ENCODE measurements around the gene KCNK5.

The KCNK5 gene

GRCh38 chr6:39240155-39240757 lies 11.0 kb upstream of the KCNK5 start:
- DNase-seq (ENCODE audit: low spot score), result no peak

GRCh38 chr6:39239527-39240154 lies 10.4 kb upstream of the KCNK5 start:
- no peak for DNase-seq (ENCODE audit: low spot score)

GRCh38 chr6:39236742-39237141 lies 7.5 kb upstream of the KCNK5 start:
- DNase-seq (ENCODE audit: low spot score), result no peak

GRCh38 chr6:39233333-39233732 lies 4.1 kb upstream of the KCNK5 start:
- no peak for DNase-seq (ENCODE audit: low spot score)

GRCh38 chr6:39231521-39232243 lies 2.4 kb upstream of the KCNK5 start:
- no peak for DNase-seq (ENCODE audit: low spot score)

GRCh38 chr6:39230654-39231035 lies 1.4 kb upstream of the KCNK5 start:
- DNase-seq (ENCODE audit: low spot score), result no peak

GRCh38 chr6:39228111-39228971 lies 934 bp downstream of the KCNK5 start:
- no peak for DNase-seq (ENCODE audit: low spot score)

GRCh38 chr6:39227476-39227875 lies 1.8 kb downstream of the KCNK5 start:
- no peak for DNase-seq (ENCODE audit: low spot score)

- no peak for DNase-seq (ENCODE audit: low spot score)
Measured at GRCh38 chr6:39226639-39227329, 2.5 kb downstream of the KCNK5 start.

GRCh38 chr6:39225946-39226437 lies 3.3 kb downstream of the KCNK5 start:
- no peak for DNase-seq (ENCODE audit: low spot score)

- no peak for DNase-seq (ENCODE audit: low spot score)
Measured at GRCh38 chr6:39225543-39225942, 3.7 kb downstream of the KCNK5 start.

GRCh38 chr6:39224523-39225182 lies 4.6 kb downstream of the KCNK5 start:
- no peak for DNase-seq (ENCODE audit: low spot score)

- DNase-seq (ENCODE audit: low spot score), result no peak
Measured at GRCh38 chr6:39224011-39224410, 5.3 kb downstream of the KCNK5 start.

- DNase-seq (ENCODE audit: low spot score), result no peak
Measured at GRCh38 chr6:39223555-39223954, 5.7 kb downstream of the KCNK5 start.

GRCh38 chr6:39223061-39223460 lies 6.2 kb downstream of the KCNK5 start:
- no peak for DNase-seq (ENCODE audit: low spot score)

- no peak for DNase-seq (ENCODE audit: low spot score)
Measured at GRCh38 chr6:39221779-39222641, 7.3 kb downstream of the KCNK5 start.

GRCh38 chr6:39221115-39221514 lies 8.2 kb downstream of the KCNK5 start:
- no peak for DNase-seq (ENCODE audit: low spot score)

GRCh38 chr6:39218868-39219567 lies 10.3 kb downstream of the KCNK5 start:
- no peak for DNase-seq (ENCODE audit: low spot score)

GRCh38 chr6:39217177-39217864 lies 12.0 kb downstream of the KCNK5 start:
- DNase-seq (ENCODE audit: low spot score), result no peak

Data from AG08396 (cell line).